GM12878 (cell line): ENCODE results near the gene TRPC4. TPM values are rescaled to one million over a fixed set of nuclear protein-coding genes. Genes with fewer than 3 reads are reported as not detected.

Experiments
- ATAC-seq: fragments of 200-7000 bp; cut with Tn5 transposase; 3 replicates; pipeline ENCODE4 v1.9.1; 2020; ENCODE audit warnings: mild to moderate bottlenecking, moderate library complexity
- BruUV-seq: library from RNA; stranded (reverse); fragments of 400-500 nt; replicated peaks from 2 replicates; lab custom pipeline; 2021; lab: Mats Ljungman, UMichigan
- CTCF ChIA-PET: fragments of 300-600 bp; sonication (Branson Sonifier 250); formaldehyde crosslinking; extraction: SDS; loops from one replicate; lab custom pipeline; 2021; ENCODE audit warnings: inconsistent platforms; lab: Yijun Ruan, JAX
- POLR2A ChIA-PET: fragments of 350-600 bp; formaldehyde crosslinking; extraction: SDS; loops from one replicate; lab custom pipeline; 2021; ENCODE audit warnings: inconsistent platforms; lab: Charles Lee
- RAD21 ChIA-PET: fragments of 300-600 bp; sonication (Branson Sonifier 250); formaldehyde crosslinking; loops from one replicate; lab custom pipeline; 2023; ENCODE audit warnings: antibody characterized with exemption; ENCODE audit not compliant: unreplicated experiment; lab: Charles Lee
- SMC1A ChIA-PET: fragments of 300-600 bp; sonication (Branson Sonifier 250); formaldehyde crosslinking; loops from one replicate; lab custom pipeline; 2023; ENCODE audit not compliant: unreplicated experiment, uncharacterized antibody; lab: Charles Lee
- DNase-seq: peaks from one replicate; pipeline ENCODE4 v3.0.0-alpha.2; 2011; ENCODE audit warnings: low read depth, low spot score
- FAIRE-seq: peaks from 3 replicates; lab custom pipeline; 2011; peaks lifted over from hg19 to GRCh38; lab: Jason Lieb, UNC
- H2AFZ ChIP-seq: 2 replicates; pipeline ENCODE4 v1.6.0; 2011; ENCODE audit warnings: low read depth, low read length, control low read depth; ENCODE audit not compliant: control insufficient read depth
- H3K27ac ChIP-seq: 2 replicates; pipeline ENCODE4 v1.5.1; 2011; ENCODE audit warnings: control low read depth; ENCODE audit not compliant: control insufficient read depth, insufficient read depth
- H3K27me3 ChIP-seq, 2 experiments: replicated peaks in 1 of 2; 2 replicates each; pipeline versions ENCODE4 v1.6.0 to v1.6.1; 2011; ENCODE audit warnings: low read length in 1 of 2; ENCODE audit not compliant: control insufficient read depth in 2 of 2, insufficient read depth in 2 of 2
- H3K36me3 ChIP-seq, 2 experiments: 2 replicates each; pipeline ENCODE4 v1.5.1; 2011; ENCODE audit warnings: low read length in 1 of 2; ENCODE audit not compliant: control insufficient read depth in 2 of 2, insufficient read depth in 2 of 2
- H3K4me1 ChIP-seq: 2 replicates; pipeline ENCODE4 v1.6.1; 2011; ENCODE audit warnings: mild to moderate bottlenecking, low read length, moderate library complexity, mixed read lengths; ENCODE audit not compliant: control insufficient read depth, insufficient read depth
- H3K4me2 ChIP-seq: 2 replicates; pipeline ENCODE4 v1.6.0; 2011; ENCODE audit warnings: control low read depth; ENCODE audit not compliant: control insufficient read depth, insufficient read depth
- H3K4me3 ChIP-seq: fragments of 200-600 bp; sonication (generic); 2 replicates; pipeline ENCODE4 v1.5.1; 2016
- H3K79me2 ChIP-seq: 2 replicates; pipeline ENCODE4 v1.6.0; 2011; ENCODE audit warnings: low read length; ENCODE audit not compliant: control insufficient read depth, insufficient read depth
- H3K9ac ChIP-seq: 2 replicates; pipeline ENCODE4 v1.8.0; 2011; ENCODE audit warnings: low read length, control low read depth, mixed read lengths; ENCODE audit not compliant: control insufficient read depth, insufficient read depth
- H3K9me3 ChIP-seq: replicated peaks from 3 replicates; pipeline ENCODE4 v1.5.1; 2011; ENCODE audit warnings: mild to moderate bottlenecking, low read length; ENCODE audit not compliant: control insufficient read depth, insufficient read depth
- H4K20me1 ChIP-seq: 2 replicates; pipeline ENCODE4 v1.6.0; 2011; ENCODE audit not compliant: control insufficient read depth, insufficient read depth
- BMI1 ChIP-seq: fragments of 450-650 bp; IDR thresholded peaks from 2 replicates; pipeline ENCODE4 v1.6.1; 2016; ENCODE audit warnings: mild to moderate bottlenecking, moderate library complexity, borderline replicate concordance
- CBX3 ChIP-seq: fragments of 200-600 bp; sonication (generic); IDR thresholded peaks from 2 replicates; pipeline ENCODE4 v1.6.1; 2016; ENCODE audit warnings: low read depth, borderline replicate concordance
- CBX5 ChIP-seq: sonication (generic); IDR thresholded peaks from 2 replicates; pipeline ENCODE4 v1.6.1; 2016; ENCODE audit warnings: low read depth, moderate library complexity, mild to moderate bottlenecking, inconsistent platforms
- DPF2 ChIP-seq: fragments of 450-650 bp; IDR thresholded peaks from 2 replicates; pipeline ENCODE4 v1.6.1; 2017; ENCODE audit warnings: mild to moderate bottlenecking
- JUNB ChIP-seq: IDR thresholded peaks from 2 replicates; pipeline ENCODE4 v1.6.1; 2016; ENCODE audit warnings: antibody characterized with exemption, mild to moderate bottlenecking
- NKRF ChIP-seq: fragments of 450-650 bp; conservative IDR thresholded peaks from 2 replicates; pipeline ENCODE4 v1.6.1; 2017; ENCODE audit warnings: mild to moderate bottlenecking, moderate library complexity
- NRF1 ChIP-seq: conservative IDR thresholded peaks from 2 replicates; pipeline ENCODE4 v1.6.1; 2011; ENCODE audit warnings: mild to moderate bottlenecking, low read depth, low read length, improper control_type of control experiment
- RAD51 ChIP-seq: fragments of 450-650 bp; IDR thresholded peaks from 2 replicates; pipeline ENCODE4 v1.6.1; 2016; ENCODE audit warnings: moderate library complexity, mild to moderate bottlenecking, inconsistent platforms
- RCOR1 ChIP-seq: conservative IDR thresholded peaks from 2 replicates; pipeline ENCODE4 v1.6.1; 2012; ENCODE audit warnings: low read depth, low read length, improper control_type of control experiment
- RELA ChIP-seq: fragments of 450-650 bp; IDR thresholded peaks from 2 replicates; pipeline ENCODE4 v1.8.0; 2014; ENCODE audit warnings: borderline replicate concordance; ENCODE audit not compliant: partially characterized antibody
- REST ChIP-seq: IDR thresholded peaks from 2 replicates; pipeline ENCODE4 v1.6.1; 2012; ENCODE audit warnings: mild to moderate bottlenecking, low read depth, low read length
- SIN3A ChIP-seq: IDR thresholded peaks from 2 replicates; pipeline ENCODE4 v1.6.1; 2012; ENCODE audit warnings: low read depth, low read length, improper control_type of control experiment
- SRF ChIP-seq, 2 experiments: IDR thresholded peaks; 2 replicates each; pipeline ENCODE4 v1.6.1; 2011; ENCODE audit warnings: low read depth in 2 of 2, low read length in 2 of 2, mild to moderate bottlenecking in 1 of 2, moderate library complexity in 1 of 2
- USF1 ChIP-seq: IDR thresholded peaks from 2 replicates; pipeline ENCODE4 v1.6.1; 2011; ENCODE audit warnings: borderline replicate concordance, low read depth, mild to moderate bottlenecking, moderate library complexity, mixed read lengths, low read length; ENCODE audit not compliant: insufficient read depth; ENCODE audit errors: extremely low read length
- WRNIP1 ChIP-seq: IDR thresholded peaks from 2 replicates; pipeline ENCODE4 v1.6.1; 2011; ENCODE audit warnings: low read depth, low read length, improper control_type of control experiment, borderline replicate concordance
- ZBED1 ChIP-seq: IDR thresholded peaks from 2 replicates; pipeline ENCODE4 v1.6.1; 2016; ENCODE audit warnings: borderline replicate concordance
- WGBS: methylation state at CpG from one replicate; pipeline ENCODE4 v1.1.6; 2016; ENCODE audit warnings: low lambda C conversion rate; ENCODE audit not compliant: insufficient replicate concordance, insufficient coverage; ENCODE audit errors: missing lambda C conversion rate; 5-methylcytosine and 5-hydroxymethylcytosine counted together
- in situ Hi-C: fragments of 300-500 bp; cut with MboI; formaldehyde crosslinking; loops from 9 replicates; pipeline ENCODE4 v1.14.3; 2018; ENCODE audit warnings: mixed read lengths
- intact Hi-C: fragments of 100-400 bp; cut with micrococcal nuclease; formaldehyde crosslinking; loops from one replicate; pipeline ENCODE4 v1.14.2; 2022; ENCODE audit not compliant: unreplicated experiment
- polyA plus RNA-seq, 11 experiments: library from polyadenylated mRNA; depleted of rRNA in 4 of 11; unstranded in 6 of 11; stranded (reverse) in 5 of 11; fragments of >200 nt; fragmentation: Nextera tagmentation in 4 of 11; fragmentation: Illumina TruSeq in 1 of 11; extraction: Ambion mirVana in 4 of 11; extraction: Trizol in 1 of 11; gene quantifications; 1 replicate in 1 of 11; 2 replicates in 10 of 11; pipeline versions ENCODE4 v1.2.1 to v1.2.3, GENCODE V29; 2011 to 2016; ENCODE audit warnings: inconsistent platforms in 2 of 11, missing spikeins in 2 of 11, low read depth in 1 of 11
- total RNA-seq, 4 experiments: library from RNA; depleted of rRNA in 3 of 4; stranded (reverse); fragments of >200 nt in 3 of 4; fragmentation: Illumina TruSeq in 1 of 4; extraction: Trizol in 1 of 4; gene quantifications; 2 replicates each; pipeline versions ENCODE4 v1.2.1 to v1.2.3, GENCODE V29; 2013 to 2021

TRPC4 gene
- total and polyA plus RNA-seq, 10 of the 15 experiments (the other 5 are each of a cell fraction or from before 2014, with no cell fraction given) = not detected

GRCh38 chr13:37884674-37885073 is 15.1 kb upstream of the TRPC4 start (continued):
- TF ChIP-seq ZBED1 = no peak
- no peak for TF ChIP-seq USF1
- TF ChIP-seq SIN3A = no peak

- Histone ChIP-seq H3K27me3 (no peaks in the 10 kb centered on the region), H3K4me1 (no peaks in the 10 kb centered on the region), H2AFZ (no peak overlapping the region), H3K9ac (no peak overlapping the region), H3K9me3 (no peaks in the 10 kb centered on the region), H3K4me2 (no peak overlapping the region), H4K20me1 (no peaks in the 10 kb centered on the region), H3K27ac (no peak overlapping the region), H3K4me3 (no peak overlapping the region), H3K79me2 (no peaks in the 10 kb centered on the region), H3K36me3 (no peaks in the 10 kb centered on the region)
- ChIA-PET SMC1A (no interaction called here), POLR2A (no interaction called here), RAD21 (no interaction called here), CTCF (no interaction called here)
- no TSS peak for BruUV-seq
- ATAC-seq (no peak), DNase-seq (no peak), FAIRE-seq (no peak)
- intact Hi-C loops (no loop called here), in situ Hi-C loops (no loop called here)
- TF ChIP-seq CBX3 = no peak
- no peak for TF ChIP-seq NRF1
- no peak for TF ChIP-seq RAD51
- TF ChIP-seq RELA = no peak
- no peak for TF ChIP-seq NKRF
- TF ChIP-seq RCOR1 = no peak
- no peak for TF ChIP-seq WRNIP1
- TF ChIP-seq SRF (IDR thresholded peaks at IDR 0.05; ENCODE audit: low read depth in 2 of 2, low read length in 2 of 2) = no peak
- no peak for TF ChIP-seq CBX5
- TF ChIP-seq DPF2 = no peak
- TF ChIP-seq BMI1 = no peak
- TF ChIP-seq REST = no peak
- TF ChIP-seq JUNB = no peak
- 79% methylated on average over 1 of the region's 1 CpG for WGBS
Observed at GRCh38 chr13:37884026-37884425, 14.5 kb upstream of the TRPC4 start.
